Measurements from ENCODE around the gene SCEL.

SCEL gene

DNA sequence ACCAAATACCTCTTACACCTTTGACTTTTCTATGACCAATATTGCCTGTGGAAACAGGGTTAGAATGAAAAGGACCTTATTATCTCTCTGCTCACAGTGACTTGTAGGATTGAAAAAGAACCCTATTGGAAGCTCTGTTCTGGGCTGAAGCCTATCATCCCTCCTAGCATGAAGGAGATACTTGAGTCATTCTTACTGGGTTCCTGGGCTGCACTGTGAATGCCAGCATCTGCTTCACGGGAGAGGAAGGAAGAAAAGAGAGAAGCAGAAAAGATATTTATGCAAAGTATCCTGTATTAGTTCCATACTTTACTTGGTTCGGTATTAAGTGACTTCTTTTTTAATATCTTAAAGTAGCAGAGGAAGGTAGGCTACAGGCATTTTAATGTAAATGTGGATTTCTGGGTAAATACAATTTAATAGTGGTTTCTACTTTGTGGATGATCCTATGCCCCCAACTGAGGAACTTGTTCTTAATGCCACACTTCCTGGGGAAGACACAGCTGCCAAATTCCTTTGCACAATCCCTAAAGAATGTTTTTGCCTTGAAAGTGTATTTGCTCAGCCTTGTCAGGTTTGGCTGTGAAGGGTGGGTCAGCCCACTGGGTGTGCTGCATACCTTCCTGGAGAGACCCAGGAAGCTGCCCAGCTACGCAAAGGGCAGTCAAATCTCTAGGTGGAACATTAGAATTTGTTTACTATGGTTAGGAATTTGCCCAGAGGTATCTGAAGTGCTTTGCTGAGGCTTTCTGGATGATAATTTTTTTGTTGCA, 13.7 kb upstream of the SCEL start:
- no peaks in the 10 kb centered on the region for H3K9me3 ChIP-seq (ENCODE audit: control insufficient read depth in 2 of 2, low read length in 2 of 2)
- H3K4me3 ChIP-seq (ENCODE audit: low read length in 2 of 2), result no peak overlapping the region
- H3K4me1 ChIP-seq (ENCODE audit: control insufficient read depth, insufficient read depth, low read length), result no peaks in the 10 kb centered on the region
- no peaks in the 10 kb centered on the region for H3K36me3 ChIP-seq (ENCODE audit: control insufficient read depth in 2 of 2, insufficient read depth in 2 of 2, low read length in 2 of 2)
- no peak overlapping the region for H3K9ac ChIP-seq (ENCODE audit: low read length in 2 of 2)
- no peak overlapping the region for H3K27ac ChIP-seq (ENCODE audit: low read length)
- no peaks in the 10 kb centered on the region for H3K27me3 ChIP-seq (ENCODE audit: control insufficient read depth in 1 of 2, insufficient read depth in 2 of 2, low read length in 2 of 2)

DNA sequence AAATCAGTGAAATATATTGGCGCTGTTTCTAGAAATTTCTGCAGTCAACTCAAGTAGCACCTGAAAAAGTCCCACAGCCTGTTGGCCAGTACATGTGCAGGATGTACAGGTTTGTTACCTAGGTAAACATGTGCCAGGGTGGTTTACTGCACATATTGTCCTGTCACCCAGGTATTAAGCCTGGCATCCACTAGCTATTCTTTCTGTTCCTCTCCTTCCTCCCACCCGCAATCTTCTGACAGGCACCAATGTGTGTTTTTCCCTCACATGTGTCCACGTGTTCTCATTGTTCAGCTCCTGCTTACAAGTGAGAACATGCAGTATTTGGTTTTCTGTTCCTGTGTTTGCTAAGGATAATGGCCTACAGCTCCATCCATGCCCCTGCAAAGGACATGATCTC, 13.1 kb upstream of the SCEL start:
- Histone ChIP-seq H3K4me3 (ENCODE audit: low read length in 2 of 2) (no peak overlapping the region), H3K36me3 (ENCODE audit: control insufficient read depth in 2 of 2, insufficient read depth in 2 of 2, low read length in 2 of 2) (no peaks in the 10 kb centered on the region), H3K9me3 (ENCODE audit: control insufficient read depth in 2 of 2, low read length in 2 of 2) (no peaks in the 10 kb centered on the region), H3K4me1 (ENCODE audit: control insufficient read depth, insufficient read depth, low read length) (no peaks in the 10 kb centered on the region), H3K27me3 (ENCODE audit: control insufficient read depth in 1 of 2, insufficient read depth in 2 of 2, low read length in 2 of 2) (no peaks in the 10 kb centered on the region), H3K27ac (ENCODE audit: low read length) (no peak overlapping the region), H3K9ac (ENCODE audit: low read length in 2 of 2) (no peak overlapping the region)

DNA sequence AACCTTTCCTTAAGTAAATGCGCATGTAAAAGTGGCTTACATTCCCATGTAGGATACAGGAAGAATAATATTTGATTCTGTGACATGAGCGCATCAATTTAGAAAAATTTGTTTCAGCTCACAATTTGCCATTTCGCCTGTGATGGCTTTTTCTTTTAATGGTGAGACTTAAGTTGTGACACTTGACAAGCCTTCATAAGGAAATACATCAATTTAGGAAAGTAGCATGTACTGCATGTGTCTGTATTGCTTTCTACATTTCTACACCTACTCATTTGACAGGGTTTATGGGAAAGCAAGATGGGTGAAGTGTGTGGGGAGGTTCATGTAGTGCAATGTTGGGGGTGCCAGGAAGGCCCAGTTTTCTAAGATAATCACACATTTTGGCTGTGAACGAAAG, 12.1 kb upstream of the SCEL start:
- H3K9ac ChIP-seq (ENCODE audit: low read length in 2 of 2), result no peak overlapping the region
- H3K36me3 ChIP-seq (ENCODE audit: control insufficient read depth in 2 of 2, insufficient read depth in 2 of 2, low read length in 2 of 2), result no peaks in the 10 kb centered on the region
- no peak overlapping the region for H3K27ac ChIP-seq (ENCODE audit: low read length)
- no peaks in the 10 kb centered on the region for H3K27me3 ChIP-seq (ENCODE audit: control insufficient read depth in 1 of 2, insufficient read depth in 2 of 2, low read length in 2 of 2)
- no peaks in the 10 kb centered on the region for H3K9me3 ChIP-seq (ENCODE audit: control insufficient read depth in 2 of 2, low read length in 2 of 2)
- no peak overlapping the region for H3K4me3 ChIP-seq (ENCODE audit: low read length in 2 of 2)
- no peaks in the 10 kb centered on the region for H3K4me1 ChIP-seq (ENCODE audit: control insufficient read depth, insufficient read depth, low read length)

DNA sequence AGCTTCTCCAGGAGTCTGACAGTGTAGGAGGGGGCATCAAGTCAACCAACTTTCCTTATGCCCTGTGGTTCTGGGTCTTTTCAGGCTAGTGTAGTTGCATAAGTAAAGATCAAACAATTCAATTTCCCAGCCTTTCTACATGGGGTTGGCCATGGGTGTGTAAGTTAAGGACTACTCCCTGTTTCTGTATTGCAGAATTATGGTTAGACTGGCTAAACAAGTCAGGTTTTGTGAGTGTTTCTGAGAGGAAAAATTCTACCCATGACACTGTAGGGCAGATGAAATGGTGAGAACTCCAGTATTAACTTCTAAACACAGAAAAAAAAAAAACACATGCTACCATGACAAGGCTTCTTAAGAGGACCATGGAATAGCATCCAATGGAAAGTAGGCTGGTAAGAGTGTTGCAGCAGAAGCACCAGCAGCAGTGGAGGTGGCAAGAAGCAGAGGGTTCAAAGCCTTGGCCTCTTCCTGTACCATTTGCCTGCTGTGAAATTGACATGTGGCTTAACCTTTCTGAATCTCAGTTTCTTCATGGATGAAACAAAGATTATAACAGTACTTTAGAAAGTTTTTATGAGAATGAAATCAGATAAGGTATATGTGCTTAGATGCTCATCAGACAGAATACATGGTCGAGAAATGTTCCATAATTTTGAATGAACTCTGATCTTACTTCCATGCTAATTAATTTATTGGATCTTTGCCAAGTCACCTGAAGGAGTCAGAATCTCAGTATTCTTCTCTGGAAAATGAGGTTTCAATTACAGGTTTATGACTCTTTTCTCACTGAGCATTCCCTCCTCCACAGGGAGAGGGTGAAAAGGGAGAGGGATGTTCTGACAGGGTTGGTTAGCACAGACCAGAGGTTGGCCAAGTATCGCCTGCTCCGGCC, 11.4 kb upstream of the SCEL start:
- Histone ChIP-seq H3K4me1 (ENCODE audit: control insufficient read depth, insufficient read depth, low read length) (no peaks in the 10 kb centered on the region), H3K27me3 (ENCODE audit: control insufficient read depth in 1 of 2, insufficient read depth in 2 of 2, low read length in 2 of 2) (no peaks in the 10 kb centered on the region)

DNA sequence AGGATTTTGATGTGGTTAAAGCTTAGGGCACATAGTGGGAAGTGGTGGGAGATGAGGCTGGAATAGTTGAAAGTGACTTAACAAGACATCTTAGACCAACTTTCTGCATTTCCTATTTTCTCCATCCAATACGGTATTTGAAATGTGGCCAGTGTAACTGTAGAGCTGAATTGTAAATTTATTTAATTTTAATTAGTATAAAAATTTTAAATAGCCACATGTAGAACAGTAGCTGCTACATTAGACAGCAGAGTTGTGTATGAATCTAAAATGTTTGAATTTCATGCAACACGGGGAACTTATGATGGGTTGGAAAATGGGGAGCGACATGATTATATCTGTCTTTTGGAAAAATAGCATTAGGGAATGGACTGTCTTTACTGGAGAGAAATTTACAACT, 7.1 kb upstream of the SCEL start:
- peaks cover 0 to 2% of the 10 kb centered on the region in 2 donors for H3K27me3 ChIP-seq (ENCODE audit: control insufficient read depth in 1 of 2, insufficient read depth in 2 of 2, low read length in 2 of 2)
- H3K27ac ChIP-seq (ENCODE audit: low read length), result no peak overlapping the region
- no peak overlapping the region for H3K9ac ChIP-seq (ENCODE audit: low read length in 2 of 2)
- H3K4me3 ChIP-seq (ENCODE audit: low read length in 2 of 2), result no peak overlapping the region
- H3K36me3 ChIP-seq (ENCODE audit: control insufficient read depth in 2 of 2, insufficient read depth in 2 of 2, low read length in 2 of 2), result no peaks in the 10 kb centered on the region
- H3K4me1 ChIP-seq (ENCODE audit: control insufficient read depth, insufficient read depth, low read length), result no peaks in the 10 kb centered on the region
- H3K9me3 ChIP-seq (ENCODE audit: control insufficient read depth in 2 of 2, low read length in 2 of 2), result no peaks in the 10 kb centered on the region

More for the DNA sequence above, 11.4 kb upstream of the SCEL start:
- Histone ChIP-seq H3K9me3 (ENCODE audit: control insufficient read depth in 2 of 2, low read length in 2 of 2) (no peaks in the 10 kb centered on the region), H3K9ac (ENCODE audit: low read length in 2 of 2) (no peak overlapping the region), H3K27ac (ENCODE audit: low read length) (no peak overlapping the region), H3K36me3 (ENCODE audit: control insufficient read depth in 2 of 2, insufficient read depth in 2 of 2, low read length in 2 of 2) (no peaks in the 10 kb centered on the region), H3K4me3 (ENCODE audit: low read length in 2 of 2) (no peak overlapping the region)

DNA sequence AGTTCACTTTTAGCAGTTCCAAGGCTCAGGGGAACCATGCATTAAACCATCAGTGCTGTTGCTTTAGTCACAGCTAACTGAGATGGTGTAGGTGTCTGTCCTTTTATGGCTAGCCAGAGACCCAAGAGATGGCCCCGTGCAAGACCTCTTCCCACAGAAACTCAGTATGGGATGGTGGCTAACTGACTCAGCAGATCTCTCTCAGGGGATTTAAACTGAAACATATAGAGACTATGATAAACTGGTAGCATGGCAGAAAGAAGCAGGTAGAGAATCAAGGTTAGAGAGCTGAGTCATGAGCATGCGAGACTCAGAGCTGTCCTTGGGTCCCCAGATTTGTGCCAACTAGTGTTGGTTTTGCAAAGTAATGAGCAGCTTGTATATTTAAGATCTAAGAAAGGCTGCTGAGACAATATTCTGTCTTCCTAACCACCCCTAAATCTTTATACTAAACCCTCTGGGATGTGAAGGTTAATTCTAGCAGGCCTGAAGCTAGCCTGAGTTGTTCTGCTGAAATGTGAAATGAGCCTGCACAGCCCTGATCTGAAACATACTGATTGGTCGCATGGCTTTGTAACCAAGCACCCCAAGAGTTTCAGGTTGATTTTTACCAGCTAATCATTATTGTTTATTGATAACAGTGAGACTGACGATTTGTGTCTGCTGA, 6.5 kb upstream of the SCEL start:
- H3K9me3 ChIP-seq (ENCODE audit: control insufficient read depth in 2 of 2, low read length in 2 of 2), result no peaks in the 10 kb centered on the region
- no peaks in the 10 kb centered on the region for H3K4me1 ChIP-seq (ENCODE audit: control insufficient read depth, insufficient read depth, low read length)
- H3K36me3 ChIP-seq (ENCODE audit: control insufficient read depth in 2 of 2, insufficient read depth in 2 of 2, low read length in 2 of 2), result no peaks in the 10 kb centered on the region
- no peak overlapping the region for H3K4me3 ChIP-seq (ENCODE audit: low read length in 2 of 2)
- H3K27me3 ChIP-seq (ENCODE audit: control insufficient read depth in 1 of 2, insufficient read depth in 2 of 2, low read length in 2 of 2), result peaks cover 0 to 2% of the 10 kb centered on the region in 2 donors
- no peak overlapping the region for H3K27ac ChIP-seq (ENCODE audit: low read length)
- H3K9ac ChIP-seq (ENCODE audit: low read length in 2 of 2), result no peak overlapping the region

DNA sequence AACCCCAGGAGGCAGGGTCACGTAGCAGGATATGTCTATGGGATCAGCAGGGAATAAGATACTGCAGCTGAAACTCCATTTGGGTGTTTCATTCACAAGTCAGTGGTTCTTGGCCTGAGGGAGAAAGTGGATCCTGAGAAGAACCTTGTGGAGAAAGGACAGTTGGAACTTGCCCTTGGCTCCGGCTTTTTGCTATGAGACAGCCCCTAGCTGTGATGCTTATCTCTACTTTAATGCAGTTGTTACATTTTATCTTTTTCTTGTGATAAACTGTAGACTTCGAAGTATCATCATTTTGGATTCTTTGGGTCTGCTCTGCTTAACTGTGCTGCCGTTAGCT, 6.0 kb upstream of the SCEL start:
- no peaks in the 10 kb centered on the region for H3K4me1 ChIP-seq (ENCODE audit: control insufficient read depth, insufficient read depth, low read length)
- no peak overlapping the region for H3K27ac ChIP-seq (ENCODE audit: low read length)
- H3K36me3 ChIP-seq (ENCODE audit: control insufficient read depth in 2 of 2, insufficient read depth in 2 of 2, low read length in 2 of 2), result no peaks in the 10 kb centered on the region
- H3K9me3 ChIP-seq (ENCODE audit: control insufficient read depth in 2 of 2, low read length in 2 of 2), result no peaks in the 10 kb centered on the region
- H3K4me3 ChIP-seq (ENCODE audit: low read length in 2 of 2), result no peak overlapping the region
- H3K27me3 ChIP-seq (ENCODE audit: control insufficient read depth in 1 of 2, insufficient read depth in 2 of 2, low read length in 2 of 2), result peaks cover 0 to 2% of the 10 kb centered on the region in 2 donors
- no peak overlapping the region for H3K9ac ChIP-seq (ENCODE audit: low read length in 2 of 2)

DNA sequence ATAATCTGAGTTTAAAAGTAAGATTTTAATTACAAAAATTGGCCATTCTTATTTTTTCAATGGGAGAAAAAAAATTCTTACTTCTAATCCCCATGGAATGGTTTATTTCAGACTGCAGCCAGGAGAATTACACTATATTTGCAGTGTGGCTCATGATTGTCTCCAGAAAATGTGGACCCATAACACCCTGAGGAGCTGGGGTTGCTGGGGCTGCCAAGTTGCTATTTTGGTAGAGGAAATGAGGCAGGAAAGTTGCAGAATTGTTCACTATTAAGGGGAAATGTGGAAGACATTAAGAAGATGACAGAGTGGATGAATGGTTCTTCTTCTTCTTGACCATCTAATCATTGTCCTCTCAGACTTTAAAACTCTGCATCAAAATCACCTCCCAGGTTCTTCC, 4.6 kb upstream of the SCEL start:
- Histone ChIP-seq H3K27ac (ENCODE audit: low read length) (no peak overlapping the region), H3K9me3 (ENCODE audit: control insufficient read depth in 2 of 2, low read length in 2 of 2) (no peaks in the 10 kb centered on the region), H3K36me3 (ENCODE audit: control insufficient read depth in 2 of 2, insufficient read depth in 2 of 2, low read length in 2 of 2) (no peaks in the 10 kb centered on the region), H3K9ac (ENCODE audit: low read length in 2 of 2) (no peak overlapping the region), H3K4me3 (ENCODE audit: low read length in 2 of 2) (no peak overlapping the region), H3K4me1 (ENCODE audit: control insufficient read depth, insufficient read depth, low read length) (no peaks in the 10 kb centered on the region), H3K27me3 (ENCODE audit: control insufficient read depth in 1 of 2, insufficient read depth in 2 of 2, low read length in 2 of 2) (peaks cover 0 to 2% of the 10 kb centered on the region in 2 donors)

DNA sequence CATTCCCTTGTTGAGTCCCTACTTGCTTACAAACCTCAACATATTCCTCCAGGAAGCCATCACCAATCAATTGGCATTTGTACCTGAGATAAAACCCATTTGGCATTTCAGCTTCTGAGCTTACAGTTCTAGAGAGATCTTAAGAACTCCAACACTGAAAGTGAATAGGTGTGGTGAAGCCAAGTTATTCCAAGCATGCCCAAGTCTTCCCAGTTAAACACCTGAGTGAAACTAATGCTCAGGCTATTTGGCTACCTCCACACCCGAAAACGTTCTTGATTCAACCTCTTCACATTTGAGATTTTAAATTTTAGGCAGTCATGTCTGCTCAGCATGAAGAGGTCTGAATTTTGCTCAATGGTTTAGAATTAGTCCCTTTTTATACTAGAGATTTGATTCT, 2.5 kb upstream of the SCEL start:
- Histone ChIP-seq H3K36me3 (ENCODE audit: control insufficient read depth in 2 of 2, insufficient read depth in 2 of 2, low read length in 2 of 2) (no peaks in the 10 kb centered on the region), H3K27me3 (ENCODE audit: control insufficient read depth in 1 of 2, insufficient read depth in 2 of 2, low read length in 2 of 2) (peaks cover 2 to 3% of the 10 kb centered on the region in 2 donors), H3K4me3 (ENCODE audit: low read length in 2 of 2) (no peak overlapping the region), H3K4me1 (ENCODE audit: control insufficient read depth, insufficient read depth, low read length) (no peaks in the 10 kb centered on the region), H3K9me3 (ENCODE audit: control insufficient read depth in 2 of 2, low read length in 2 of 2) (no peaks in the 10 kb centered on the region), H3K9ac (ENCODE audit: low read length in 2 of 2) (no peak overlapping the region), H3K27ac (ENCODE audit: low read length) (no peak overlapping the region)

DNA sequence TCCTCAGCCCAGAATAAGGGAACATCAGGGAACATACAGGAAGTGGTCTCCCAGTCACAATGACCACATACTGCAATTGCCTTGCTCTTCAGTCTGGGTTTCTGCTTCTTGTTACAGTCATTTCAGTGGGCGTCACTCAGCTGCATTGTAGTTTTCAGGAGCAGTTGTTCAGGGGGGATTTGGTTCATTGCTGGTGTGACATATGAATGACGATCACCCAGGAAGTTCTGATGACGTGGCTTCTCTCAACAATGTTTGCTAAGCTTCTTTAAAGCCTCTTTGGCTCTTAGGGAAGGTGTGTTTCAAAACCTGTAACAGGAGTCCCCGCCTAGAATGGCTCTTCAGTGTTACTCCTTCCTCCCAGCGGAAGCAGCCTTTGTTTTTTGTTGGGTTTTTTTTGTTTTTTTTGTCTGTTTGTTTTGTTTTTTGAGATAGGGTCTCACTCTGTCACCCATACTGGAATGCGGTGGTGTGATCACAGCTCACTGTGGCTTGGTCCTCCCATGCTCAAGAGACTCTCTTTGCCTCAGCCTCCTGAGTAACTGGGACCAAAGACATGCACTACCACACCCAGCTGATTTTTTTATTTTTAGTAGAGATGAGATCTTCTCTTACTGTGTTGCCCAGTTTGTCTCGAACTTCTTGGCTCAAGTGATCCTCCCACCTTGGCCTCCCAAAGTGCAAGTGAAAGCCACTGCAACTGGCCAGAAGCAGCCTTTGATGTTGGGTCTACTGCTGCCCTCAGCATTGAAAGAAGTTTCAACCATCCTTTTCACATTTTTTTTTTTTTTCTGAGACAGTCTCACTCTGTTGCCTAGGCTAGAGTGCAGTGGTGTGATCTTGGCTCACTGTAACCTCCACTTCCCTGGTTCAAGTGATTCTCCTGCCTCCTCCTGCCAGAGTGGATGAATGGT, 1.4 kb upstream of the SCEL start:
- Histone ChIP-seq H3K36me3 (ENCODE audit: control insufficient read depth in 2 of 2, insufficient read depth in 2 of 2, low read length in 2 of 2) (no peaks in the 10 kb centered on the region), H3K4me3 (ENCODE audit: low read length in 2 of 2) (no peak overlapping the region), H3K4me1 (ENCODE audit: control insufficient read depth, insufficient read depth, low read length) (no peaks in the 10 kb centered on the region), H3K9ac (ENCODE audit: low read length in 2 of 2) (no peak overlapping the region), H3K9me3 (ENCODE audit: control insufficient read depth in 2 of 2, low read length in 2 of 2) (no peaks in the 10 kb centered on the region), H3K27me3 (ENCODE audit: control insufficient read depth in 1 of 2, insufficient read depth in 2 of 2, low read length in 2 of 2) (peaks cover 2 to 3% of the 10 kb centered on the region in 2 donors), H3K27ac (ENCODE audit: low read length) (no peak overlapping the region)
